GM18858 (cell line): Measurements from ENCODE around the gene HCRTR2.

Experiments
- ATAC-seq: cut with Tn5 transposase; IDR thresholded peaks from one replicate; pipeline ENCODE4 v1.9.1; 2021; ENCODE audit not compliant: unreplicated experiment

Gene HCRTR2

GRCh38 chr6:55319961-55320695, 145.8 kb downstream of the HCRTR2 start:
- no peak for ATAC-seq

- ATAC-seq, result no peak
Observed at GRCh38 chr6:55320696-55321086, 146.4 kb downstream of the HCRTR2 start.

GRCh38 chr6:55327169-55327568, 152.9 kb downstream of the HCRTR2 start, which contains the start of gene GFRAL:
Gene GFRAL, plus strand, starts transcription at chr6:55327469. Its CDS starts 86 bp downstream, at chr6:55327555.
- no peak for ATAC-seq
